SK-N-MC (cell line): ENCODE results near the gene DPF3.

Source experiments
- EZH2 ChIP-seq: fragments of 200-600 bp; sonication (generic); IDR thresholded peaks from one replicate; pipeline ENCODE4 v1.6.1; 2017; ENCODE audit warnings: antibody characterized with exemption
- FOXP2 ChIP-seq: optimal IDR thresholded peaks from 2 replicates; pipeline ENCODE3; 2011; ENCODE audit warnings: mild to moderate bottlenecking, moderate library complexity; ENCODE audit not compliant: insufficient read depth; ENCODE audit errors: extremely low read length, control extremely low read depth
- POLR2AphosphoS5 ChIP-seq: IDR thresholded peaks from 2 replicates; pipeline ENCODE4 v1.6.1; 2012; ENCODE audit warnings: mild to moderate bottlenecking, low read depth, low read length, borderline replicate concordance

GRCh38 chr14:72926292-72927028 is 32.6 kb upstream of the DPF3 start, which contains the start of gene DCAF4:
- TF ChIP-seq EZH2 (no peak), FOXP2 (no peak), POLR2AphosphoS5 (no peak)
